Activated CD8-positive, alpha-beta memory T cell treated with anti-CD3 and anti-CD28 coated beads for 24 hours (primary cell): Measurements from ENCODE around the gene RAB21.
"Not testable (repeated sequence)": the region's sequence is repeated elsewhere in the genome, so short reads cannot be mapped to it uniquely, and the experiment has no call there.

ENCODE experiments used
- DNase-seq: peaks from one replicate; pipeline ENCODE4 v3.0.0-alpha.2; 2020

RAB21 gene

DNA sequence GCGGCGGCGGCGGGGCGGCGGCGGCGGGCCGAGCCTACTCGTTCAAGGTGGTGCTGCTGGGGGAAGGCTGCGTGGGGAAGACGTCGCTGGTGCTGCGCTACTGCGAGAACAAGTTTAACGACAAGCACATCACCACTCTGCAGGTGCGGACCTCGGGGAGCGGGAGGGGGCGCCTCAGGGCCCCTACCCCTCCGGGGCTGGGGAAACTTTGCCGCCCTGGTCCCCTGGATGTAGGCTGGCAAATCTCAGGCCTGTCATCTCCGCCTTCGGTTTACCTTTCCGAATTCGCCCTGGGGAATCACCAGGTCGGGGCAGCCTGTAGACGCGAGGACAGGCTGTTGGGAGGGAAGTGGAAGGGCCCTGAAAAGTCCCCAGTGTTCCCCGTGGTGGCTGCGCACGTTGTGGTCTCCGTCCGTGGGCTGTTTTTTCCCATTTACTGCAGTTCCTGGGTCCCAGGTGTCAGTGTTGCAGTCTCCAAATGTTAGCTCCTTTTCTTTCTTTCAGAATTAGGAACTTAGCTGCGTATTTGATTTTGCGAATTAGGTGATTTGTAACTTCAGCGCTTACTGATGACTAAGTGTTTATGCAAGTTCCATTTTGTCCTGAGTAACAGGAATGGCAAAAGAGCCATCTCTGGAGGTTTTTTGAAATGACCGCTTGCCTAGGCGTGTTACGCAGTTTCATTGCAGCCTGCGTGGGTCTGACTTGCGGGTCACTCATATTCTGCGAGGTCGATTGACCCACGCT, 656 bp downstream of the RAB21 start:
- peak; percentile 85 for DNase-seq

DNA sequence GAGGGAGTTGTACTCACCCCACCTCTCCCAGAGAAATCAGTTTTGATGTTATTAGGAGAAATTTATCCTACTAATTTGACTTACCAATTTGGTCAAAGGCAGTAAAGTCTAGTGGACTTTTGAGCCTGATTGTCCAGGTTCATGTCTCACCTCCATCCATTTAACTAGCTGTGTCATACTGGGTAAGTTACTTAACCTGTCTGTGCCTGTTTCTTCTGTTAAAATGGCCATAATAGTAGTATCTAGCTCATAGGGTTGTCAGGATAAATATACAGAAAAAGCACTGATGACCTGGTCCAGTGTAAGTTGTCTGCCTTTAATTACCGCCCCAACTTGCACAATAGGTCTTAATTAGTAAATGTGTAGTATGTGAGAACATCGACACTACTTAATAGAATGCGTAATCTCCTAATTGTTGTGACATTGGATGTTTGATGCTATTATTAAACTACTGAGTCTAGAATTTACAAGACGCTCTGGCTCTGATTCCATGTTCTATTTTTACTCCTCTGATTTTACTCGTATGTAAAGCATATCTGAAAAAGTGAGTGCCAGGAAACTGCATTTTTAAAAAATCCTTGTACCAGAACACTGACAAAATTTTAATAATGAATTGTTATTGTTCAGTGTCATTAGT, 1.5 kb downstream of the RAB21 start:
- no peak for DNase-seq

DNA sequence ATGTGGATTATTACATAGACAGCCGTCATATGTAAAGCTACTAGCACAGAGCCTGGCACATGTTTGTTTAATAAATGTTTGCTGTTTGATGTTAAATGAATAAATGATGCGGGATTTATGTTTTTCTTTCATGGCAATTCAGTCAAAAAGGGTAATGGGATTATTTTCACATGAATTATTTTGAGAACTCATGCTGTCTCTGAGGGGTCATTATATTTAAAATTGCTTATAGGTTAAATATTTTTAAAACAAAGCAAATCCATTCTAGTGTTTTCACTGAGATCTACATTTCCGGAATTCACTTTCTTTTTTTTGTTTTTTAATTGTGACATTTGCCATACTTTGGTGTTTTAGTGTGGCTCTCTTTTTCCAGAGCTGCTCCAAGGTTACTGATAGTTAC, 5.3 kb downstream of the RAB21 start:
- DNase-seq = no peak

DNA sequence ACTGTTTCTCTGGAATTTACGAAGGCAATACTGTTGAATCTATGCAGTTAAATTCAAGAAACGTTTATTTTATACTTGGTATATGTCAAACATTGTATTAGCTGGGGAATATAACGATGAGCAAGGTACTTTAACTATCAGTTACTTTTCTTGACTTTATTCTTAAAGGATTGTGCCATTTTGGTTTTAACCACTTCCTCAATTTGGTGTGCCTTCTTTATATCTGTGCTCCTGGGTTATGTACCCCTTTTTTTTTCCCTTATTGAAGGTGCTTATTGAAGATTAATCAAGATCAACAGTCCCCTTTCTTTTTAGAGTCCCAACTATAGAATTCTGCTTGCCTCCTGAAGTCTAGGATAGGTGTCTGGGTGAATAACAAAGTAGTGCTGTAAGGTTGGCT, 5.8 kb downstream of the RAB21 start:
- DNase-seq = no peak

- DNase-seq = not testable (repeated sequence)
These were observed 6.7 kb downstream of the RAB21 start for GRCh38 chr12:71761354-71761753.

GRCh38 chr12:71763677-71764379, 9.2 kb downstream of the RAB21 start:
- DNase-seq = no peak

DNA sequence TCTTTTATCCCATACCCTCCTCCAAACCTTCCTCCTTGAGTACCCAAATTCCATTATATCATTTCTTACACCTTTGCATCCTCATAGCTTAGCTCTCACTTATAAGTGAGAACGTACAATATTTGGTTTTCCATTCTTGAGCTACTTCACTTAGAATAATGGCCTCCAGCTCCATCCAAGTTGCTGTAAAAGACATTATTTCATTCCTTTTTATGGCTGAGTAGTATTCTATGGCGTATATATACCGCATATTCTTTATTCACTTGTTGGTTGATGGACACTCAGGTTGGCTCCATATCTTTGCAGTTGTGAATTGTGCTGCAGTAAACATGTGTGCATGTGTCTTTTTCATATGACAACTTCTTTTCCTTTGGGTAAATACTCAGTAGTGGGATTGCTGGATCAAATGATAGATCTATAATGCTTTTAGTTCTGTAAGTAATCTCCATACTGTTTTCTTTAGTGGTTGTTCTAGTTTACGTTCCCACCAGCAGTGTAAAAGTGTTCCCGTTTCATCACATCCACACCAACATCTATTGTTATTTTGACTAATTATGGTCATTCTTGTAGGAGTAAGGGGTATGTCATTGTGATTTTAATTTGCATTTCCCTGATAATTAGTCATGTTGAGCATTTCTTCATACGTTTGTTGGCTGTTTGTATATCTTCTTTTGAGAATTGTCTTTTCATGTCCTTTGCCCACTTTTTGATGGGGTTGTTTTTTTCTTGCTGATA, 10.1 kb downstream of the RAB21 start:
- no peak for DNase-seq

DNA sequence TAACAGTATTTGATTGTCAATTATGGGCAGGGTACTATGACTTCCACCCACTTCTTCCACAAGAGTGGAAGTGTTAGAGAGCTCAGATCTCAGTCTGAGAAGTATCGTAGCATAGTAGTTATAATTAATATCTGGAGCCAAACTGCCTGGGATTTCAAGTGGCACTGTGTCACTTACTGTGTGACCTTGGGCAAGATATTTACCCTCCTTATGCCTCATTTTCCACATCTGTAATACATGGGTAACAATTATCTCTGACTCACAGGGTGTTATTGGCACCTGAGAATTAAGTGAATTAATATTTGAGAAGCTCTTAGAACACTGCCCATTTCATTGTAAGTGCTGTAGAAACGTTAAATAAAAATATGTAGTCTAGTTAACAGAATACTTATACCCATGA, 11.5 kb downstream of the RAB21 start:
- DNase-seq = no peak

- no peak for DNase-seq
These were observed 12.5 kb downstream of the RAB21 start for GRCh38 chr12:71767183-71767582.

DNA sequence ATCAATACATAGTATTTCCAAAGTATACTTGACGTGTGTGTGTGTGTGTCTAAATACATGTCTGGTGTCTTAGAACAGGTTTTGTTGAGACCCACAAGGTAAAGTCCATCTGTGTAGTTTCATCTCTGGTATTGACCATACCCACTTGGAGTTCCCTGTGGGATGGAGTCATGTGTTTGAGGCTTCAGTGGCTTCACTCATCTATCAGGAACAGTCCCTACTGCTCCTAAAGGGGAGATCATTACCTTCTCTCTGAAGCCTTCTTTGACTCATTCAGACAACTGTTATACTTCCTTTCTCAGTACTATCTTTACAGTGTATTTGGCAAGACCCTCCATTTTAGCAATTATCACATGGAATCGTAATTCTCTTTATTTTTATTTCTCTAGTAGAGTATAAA, 14.2 kb downstream of the RAB21 start:
- no peak for DNase-seq

- no peak for DNase-seq
These were observed 16.4 kb downstream of the RAB21 start for GRCh38 chr12:71771069-71771468.

GRCh38 chr12:71772735-71773134, 18.1 kb downstream of the RAB21 start:
- DNase-seq = no peak

GRCh38 chr12:71780237-71780822, 25.7 kb downstream of the RAB21 start:
- DNase-seq = no peak

DNA sequence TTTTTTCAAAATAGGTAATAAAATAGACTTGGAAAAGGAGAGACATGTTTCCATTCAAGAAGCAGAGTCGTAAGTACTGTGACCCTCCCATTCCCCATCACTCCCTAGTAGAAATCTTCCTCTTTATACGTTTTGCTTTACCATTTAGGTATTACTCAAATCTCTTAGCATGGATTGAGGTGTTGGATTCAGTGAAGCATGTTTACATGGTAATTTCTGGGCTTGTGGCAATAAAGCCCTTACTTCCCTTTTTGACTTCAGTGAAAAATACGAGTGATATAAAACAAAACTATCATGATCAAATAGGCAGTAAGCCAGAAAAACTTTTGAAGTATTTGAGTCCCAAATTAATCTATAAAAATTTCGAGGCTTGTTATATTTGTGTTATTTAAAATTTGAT, 27.4 kb downstream of the RAB21 start:
- no peak for DNase-seq

- DNase-seq = no peak
These were observed 32.2 kb downstream of the RAB21 start for GRCh38 chr12:71786829-71787228.

DNA sequence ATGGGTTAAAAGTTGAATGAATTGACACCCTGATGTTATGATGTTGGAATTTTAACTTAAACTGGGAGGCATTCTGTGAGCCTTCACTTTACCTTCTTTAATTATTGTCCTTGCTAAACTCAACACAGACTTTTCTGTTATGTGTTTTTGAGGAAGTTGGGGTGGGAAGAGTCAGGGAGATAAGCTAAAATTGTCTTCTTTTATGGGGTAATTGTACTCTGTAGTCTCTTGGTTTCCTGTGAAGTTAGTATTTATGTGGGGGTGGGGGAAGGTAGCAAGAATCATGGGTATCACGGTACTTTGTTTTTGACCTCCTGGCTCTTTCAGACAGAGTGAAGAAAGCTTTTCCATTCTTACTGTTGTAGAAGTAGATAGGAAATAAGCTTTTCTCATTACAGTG, 32.9 kb downstream of the RAB21 start:
- DNase-seq = no peak

GRCh38 chr12:71790331-71790730, 35.7 kb downstream of the RAB21 start:
- DNase-seq = no peak

- no peak for DNase-seq
These were observed 36.9 kb downstream of the RAB21 start for GRCh38 chr12:71791473-71792150.

DNA sequence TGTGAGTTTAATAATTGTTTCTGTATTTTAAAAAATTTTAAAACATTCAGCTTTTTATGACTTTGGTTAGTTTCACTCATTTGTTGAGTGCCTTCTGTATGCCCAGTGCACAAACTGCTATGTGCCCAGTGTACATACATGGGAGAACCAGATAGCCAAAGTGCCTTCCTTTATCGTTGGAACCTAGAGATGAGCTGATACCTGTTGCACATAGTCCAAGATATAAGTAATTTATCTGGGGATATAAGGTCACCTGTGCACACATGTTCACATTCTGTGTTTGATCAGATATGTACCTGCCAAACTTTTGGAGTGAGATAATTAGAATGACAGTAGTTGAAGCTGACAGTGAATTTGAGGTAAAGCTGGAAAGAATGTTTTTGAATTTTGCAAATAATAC, 37.9 kb downstream of the RAB21 start:
- no peak for DNase-seq

GRCh38 chr12:71795901-71796300, 41.2 kb downstream of the RAB21 start:
- DNase-seq = no peak

DNA sequence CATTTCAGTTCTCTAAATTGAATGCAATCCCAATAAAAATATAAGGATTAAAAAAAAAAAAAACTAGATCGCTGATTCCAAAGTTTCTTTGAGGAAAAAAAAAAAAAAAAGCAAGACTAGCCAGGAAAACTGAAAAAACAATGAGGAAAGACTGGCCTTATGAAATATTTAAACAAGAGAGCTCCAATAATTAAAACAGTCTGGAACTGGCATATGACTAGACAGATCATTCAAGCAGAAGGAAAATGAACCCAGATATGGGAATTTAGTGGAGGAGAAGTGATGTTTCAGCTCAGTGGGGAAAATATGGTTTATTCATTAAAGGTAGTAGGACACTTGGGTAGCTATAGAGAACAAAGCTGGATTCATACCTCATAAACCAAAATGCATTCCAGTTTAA, 42.9 kb downstream of the RAB21 start:
- no peak for DNase-seq

DNA sequence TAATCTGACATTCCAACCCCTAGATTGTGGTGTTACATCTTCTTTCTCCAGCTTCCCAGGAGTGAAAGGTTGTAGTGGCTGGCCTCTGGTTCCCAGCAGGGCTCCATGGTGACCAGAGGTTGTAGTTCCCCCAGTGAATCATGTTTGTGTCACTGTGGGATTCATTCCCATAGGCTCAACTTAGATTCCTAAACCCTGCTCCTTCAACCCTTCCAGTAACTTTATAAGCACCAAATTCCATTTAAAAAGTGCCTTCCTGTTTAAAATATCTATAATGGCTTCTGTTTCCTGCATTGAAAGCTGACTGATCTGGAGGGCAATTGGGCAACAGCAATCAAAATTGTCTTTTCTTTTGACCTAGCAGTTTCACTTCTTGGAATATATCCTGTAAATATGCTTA, 44.4 kb downstream of the RAB21 start:
- no peak for DNase-seq

DNA sequence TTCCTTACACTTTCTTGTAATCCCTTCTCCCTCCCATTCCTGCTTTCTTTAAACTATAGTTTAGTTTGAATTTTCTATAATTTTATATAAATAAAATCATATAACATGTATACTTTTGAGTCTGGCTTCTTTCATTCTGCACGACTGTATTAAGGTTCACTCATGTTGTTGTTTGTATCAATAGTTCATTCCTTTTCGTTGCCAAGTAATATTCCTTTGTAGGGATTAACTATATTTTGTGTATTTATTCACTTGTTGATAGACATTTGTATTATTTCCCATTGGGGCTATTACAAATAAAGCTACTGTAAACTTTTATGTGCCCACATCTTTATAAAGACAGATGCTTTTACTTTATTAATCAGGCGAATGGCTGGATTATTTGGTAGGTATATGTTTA, 45.5 kb downstream of the RAB21 start:
- DNase-seq = no peak
